ENCODE measurements around the gene SRCAP.

DNA sequence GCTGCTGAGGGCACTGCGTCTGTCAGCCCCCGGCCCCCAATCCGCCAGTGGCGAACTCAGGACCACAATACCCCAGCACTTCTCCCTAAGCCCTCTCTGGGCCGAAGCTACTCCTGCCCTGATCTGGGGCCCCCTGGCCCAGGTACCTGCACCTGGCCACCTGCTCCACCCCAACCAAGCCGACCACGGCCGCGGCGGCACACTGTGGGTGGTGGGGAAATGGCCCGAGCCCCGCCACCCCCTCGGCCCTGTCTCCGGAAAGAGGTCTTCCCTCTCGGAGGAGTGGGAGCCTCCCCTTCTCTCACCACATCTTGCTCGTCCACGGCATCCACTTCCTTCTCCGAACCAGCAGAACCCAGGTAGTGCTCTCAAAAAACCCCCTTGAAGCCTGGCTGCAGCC, 44.1 kb upstream of the SRCAP start:
- TF ChIP-seq NR3C1 (CRISPR knock-in tag; conservative IDR thresholded peaks at IDR 0.05; ENCODE audit: low read depth) (no peak), FOXJ3 (CRISPR knock-in tag; IDR thresholded peaks at IDR 0.05; ENCODE audit: borderline replicate concordance) (no peak), TP53 (CRISPR knock-in tag; IDR thresholded peaks at IDR 0.05) (no peak), SP1 (CRISPR knock-in tag; conservative IDR thresholded peaks at IDR 0.05) (no peak), ELF4 (CRISPR knock-in tag; IDR thresholded peaks at IDR 0.05; ENCODE audit: low read depth) (no peak), TEAD4 (CRISPR knock-in tag; IDR thresholded peaks at IDR 0.05) (no peak), SMAD4 (CRISPR knock-in tag; IDR thresholded peaks at IDR 0.05) (no peak), CBFB (CRISPR knock-in tag; IDR thresholded peaks at IDR 0.05; ENCODE audit: low read depth) (no peak)
- TF ChIP-seq, protein P1, sequence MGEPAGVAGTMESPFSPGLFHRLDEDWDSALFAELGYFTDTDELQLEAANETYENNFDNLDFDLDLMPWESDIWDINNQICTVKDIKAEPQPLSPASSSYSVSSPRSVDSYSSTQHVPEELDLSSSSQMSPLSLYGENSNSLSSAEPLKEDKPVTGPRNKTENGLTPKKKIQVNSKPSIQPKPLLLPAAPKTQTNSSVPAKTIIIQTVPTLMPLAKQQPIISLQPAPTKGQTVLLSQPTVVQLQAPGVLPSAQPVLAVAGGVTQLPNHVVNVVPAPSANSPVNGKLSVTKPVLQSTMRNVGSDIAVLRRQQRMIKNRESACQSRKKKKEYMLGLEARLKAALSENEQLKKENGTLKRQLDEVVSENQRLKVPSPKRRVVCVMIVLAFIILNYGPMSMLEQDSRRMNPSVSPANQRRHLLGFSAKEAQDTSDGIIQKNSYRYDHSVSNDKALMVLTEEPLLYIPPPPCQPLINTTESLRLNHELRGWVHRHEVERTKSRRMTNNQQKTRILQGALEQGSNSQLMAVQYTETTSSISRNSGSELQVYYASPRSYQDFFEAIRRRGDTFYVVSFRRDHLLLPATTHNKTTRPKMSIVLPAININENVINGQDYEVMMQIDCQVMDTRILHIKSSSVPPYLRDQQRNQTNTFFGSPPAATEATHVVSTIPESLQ (CRISPR knock-in tag; IDR thresholded peaks at IDR 0.05): no peak
- TF ChIP-seq, protein P2, sequence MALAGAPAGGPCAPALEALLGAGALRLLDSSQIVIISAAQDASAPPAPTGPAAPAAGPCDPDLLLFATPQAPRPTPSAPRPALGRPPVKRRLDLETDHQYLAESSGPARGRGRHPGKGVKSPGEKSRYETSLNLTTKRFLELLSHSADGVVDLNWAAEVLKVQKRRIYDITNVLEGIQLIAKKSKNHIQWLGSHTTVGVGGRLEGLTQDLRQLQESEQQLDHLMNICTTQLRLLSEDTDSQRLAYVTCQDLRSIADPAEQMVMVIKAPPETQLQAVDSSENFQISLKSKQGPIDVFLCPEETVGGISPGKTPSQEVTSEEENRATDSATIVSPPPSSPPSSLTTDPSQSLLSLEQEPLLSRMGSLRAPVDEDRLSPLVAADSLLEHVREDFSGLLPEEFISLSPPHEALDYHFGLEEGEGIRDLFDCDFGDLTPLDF (CRISPR knock-in tag; IDR thresholded peaks at IDR 0.05): no peak
- TF ChIP-seq, protein P3, sequence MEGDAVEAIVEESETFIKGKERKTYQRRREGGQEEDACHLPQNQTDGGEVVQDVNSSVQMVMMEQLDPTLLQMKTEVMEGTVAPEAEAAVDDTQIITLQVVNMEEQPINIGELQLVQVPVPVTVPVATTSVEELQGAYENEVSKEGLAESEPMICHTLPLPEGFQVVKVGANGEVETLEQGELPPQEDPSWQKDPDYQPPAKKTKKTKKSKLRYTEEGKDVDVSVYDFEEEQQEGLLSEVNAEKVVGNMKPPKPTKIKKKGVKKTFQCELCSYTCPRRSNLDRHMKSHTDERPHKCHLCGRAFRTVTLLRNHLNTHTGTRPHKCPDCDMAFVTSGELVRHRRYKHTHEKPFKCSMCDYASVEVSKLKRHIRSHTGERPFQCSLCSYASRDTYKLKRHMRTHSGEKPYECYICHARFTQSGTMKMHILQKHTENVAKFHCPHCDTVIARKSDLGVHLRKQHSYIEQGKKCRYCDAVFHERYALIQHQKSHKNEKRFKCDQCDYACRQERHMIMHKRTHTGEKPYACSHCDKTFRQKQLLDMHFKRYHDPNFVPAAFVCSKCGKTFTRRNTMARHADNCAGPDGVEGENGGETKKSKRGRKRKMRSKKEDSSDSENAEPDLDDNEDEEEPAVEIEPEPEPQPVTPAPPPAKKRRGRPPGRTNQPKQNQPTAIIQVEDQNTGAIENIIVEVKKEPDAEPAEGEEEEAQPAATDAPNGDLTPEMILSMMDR (IDR thresholded peaks at IDR 0.05): no peak
- TF ChIP-seq, protein P4, sequence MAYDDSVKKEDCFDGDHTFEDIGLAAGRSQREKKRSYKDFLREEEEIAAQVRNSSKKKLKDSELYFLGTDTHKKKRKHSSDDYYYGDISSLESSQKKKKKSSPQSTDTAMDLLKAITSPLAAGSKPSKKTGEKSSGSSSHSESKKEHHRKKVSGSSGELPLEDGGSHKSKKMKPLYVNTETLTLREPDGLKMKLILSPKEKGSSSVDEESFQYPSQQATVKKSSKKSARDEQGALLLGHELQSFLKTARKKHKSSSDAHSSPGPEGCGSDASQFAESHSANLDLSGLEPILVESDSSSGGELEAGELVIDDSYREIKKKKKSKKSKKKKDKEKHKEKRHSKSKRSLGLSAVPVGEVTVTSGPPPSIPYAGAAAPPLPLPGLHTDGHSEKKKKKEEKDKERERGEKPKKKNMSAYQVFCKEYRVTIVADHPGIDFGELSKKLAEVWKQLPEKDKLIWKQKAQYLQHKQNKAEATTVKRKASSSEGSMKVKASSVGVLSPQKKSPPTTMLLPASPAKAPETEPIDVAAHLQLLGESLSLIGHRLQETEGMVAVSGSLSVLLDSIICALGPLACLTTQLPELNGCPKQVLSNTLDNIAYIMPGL (CRISPR knock-in tag; IDR thresholded peaks at IDR 0.05): no peak
- TF ChIP-seq, protein P5, sequence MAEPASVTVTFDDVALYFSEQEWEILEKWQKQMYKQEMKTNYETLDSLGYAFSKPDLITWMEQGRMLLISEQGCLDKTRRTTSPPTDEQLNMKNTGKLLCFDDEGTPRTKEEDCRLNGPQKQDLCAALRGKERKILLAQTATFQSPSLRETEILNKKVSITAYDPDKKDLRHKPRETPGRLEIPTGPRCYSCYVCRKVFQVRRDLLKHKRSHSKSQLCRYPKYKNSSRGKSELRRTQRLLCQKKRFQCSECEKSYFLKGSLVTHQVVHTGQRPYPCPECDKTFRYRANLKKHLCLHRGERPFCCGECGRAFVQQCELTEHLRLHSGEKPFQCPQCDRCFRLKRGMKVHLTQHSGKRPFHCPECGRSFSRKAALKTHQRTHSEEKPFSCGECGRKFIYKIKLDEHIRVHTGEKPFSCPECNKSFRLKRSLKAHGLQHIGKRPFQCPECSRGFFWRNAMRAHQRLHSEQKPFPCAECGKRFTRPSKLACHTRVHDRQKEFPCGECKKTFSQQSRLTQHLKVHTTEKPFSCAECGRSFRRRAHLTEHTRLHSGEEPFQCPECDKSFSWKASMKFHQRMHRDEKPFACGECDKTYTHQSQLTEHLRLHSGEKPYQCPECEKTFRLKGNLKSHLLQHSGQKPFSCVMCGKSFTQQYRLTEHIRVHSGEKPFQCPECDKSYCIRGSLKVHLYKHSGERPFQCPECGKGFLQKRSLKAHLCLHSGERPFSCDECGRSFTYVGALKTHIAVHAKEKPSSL (CRISPR knock-in tag; conservative IDR thresholded peaks at IDR 0.05): no peak

Measured in WTC11 (cell line).